Activated T-cell treated with anti-CD3 and anti-CD28 coated beads, Interleukin-2, amount 50 U/mL, for 48 hours (primary cell): ENCODE results near the gene MTTP.
"Not testable (repeated sequence)": the region's sequence is repeated elsewhere in the genome, so short reads cannot be mapped to it uniquely, and the experiment has no call there.

Source experiments
- DNase-seq, 2 experiments: peaks; one replicate each; pipeline ENCODE4 v3.0.0-alpha.2; 2020

MTTP gene

GRCh38 chr4:99574530-99575324 is at the start of gene MTTP:
TSS of gene MTTP (plus strand) at chr4:99574824. CDS start at chr4:99574910, 86 bp downstream.
- DNase-seq: no peak

GRCh38 chr4:99529228-99529627 is 45.4 kb upstream of the MTTP start:
- no peak for DNase-seq

- no peak for DNase-seq
Observed at GRCh38 chr4:99529956-99530355, 44.7 kb upstream of the MTTP start.

- DNase-seq: not testable (repeated sequence)
Observed at GRCh38 chr4:99534699-99535098, 39.9 kb upstream of the MTTP start.

GRCh38 chr4:99536271-99536670 is 38.4 kb upstream of the MTTP start:
- no peak for DNase-seq

- DNase-seq: no peak
Observed at GRCh38 chr4:99536848-99537247, 37.8 kb upstream of the MTTP start.

GRCh38 chr4:99537674-99538073 is 37.0 kb upstream of the MTTP start:
- no peak for DNase-seq

- DNase-seq: no peak
Observed at GRCh38 chr4:99540277-99540939, 34.2 kb upstream of the MTTP start.

- DNase-seq: no peak
Observed at GRCh38 chr4:99552872-99553271, 21.8 kb upstream of the MTTP start.

GRCh38 chr4:99563310-99564186 is 11.1 kb upstream of the MTTP start, which contains the start of gene TRMT10A:
TSS of gene TRMT10A (minus strand) at chr4:99564039. CDS start at chr4:99559338, 4,701 bp downstream.
- DNase-seq: peak; percentile 95

GRCh38 chr4:99564921-99565320 is 9.7 kb upstream of the MTTP start:
- DNase-seq: no peak

- DNase-seq: no peak
Observed at GRCh38 chr4:99571883-99572282, 2.7 kb upstream of the MTTP start.

- DNase-seq: no peak
Observed at GRCh38 chr4:99572527-99573240, 1.9 kb upstream of the MTTP start.

GRCh38 chr4:99573735-99574368 is 772 bp upstream of the MTTP start:
- DNase-seq: no peak

GRCh38 chr4:99578714-99579113 is 4.1 kb downstream of the MTTP start:
- no peak for DNase-seq

- DNase-seq: no peak
Observed at GRCh38 chr4:99585516-99585915, 10.9 kb downstream of the MTTP start.

- no peak for DNase-seq
Observed at GRCh38 chr4:99586322-99586721, 11.7 kb downstream of the MTTP start.

GRCh38 chr4:99586797-99587196 is 12.2 kb downstream of the MTTP start:
- DNase-seq: no peak

- no peak for DNase-seq
Observed at GRCh38 chr4:99587309-99587708, 12.7 kb downstream of the MTTP start.

- no peak for DNase-seq
Observed at GRCh38 chr4:99587803-99588202, 13.2 kb downstream of the MTTP start.

GRCh38 chr4:99591757-99592156 is 17.1 kb downstream of the MTTP start:
- DNase-seq: no peak
